ENCODE data around the gene PTK6.
"Not testable (repeated sequence)": the region's sequence is repeated elsewhere in the genome, so short reads cannot be mapped to it uniquely, and the experiment has no call there.

Gene PTK6

GRCh38 chr20:63536997-63537524, at the start of gene PTK6:
PTK6 (minus strand) TSS chr20:63537376; CDS start chr20:63537314, 62 bp downstream.
- DNase-seq (ENCODE audit: low read depth), result no peak

- no peak for DNase-seq (ENCODE audit: low read depth)
Observed at GRCh38 chr20:63586797-63587196, 49.6 kb upstream of the PTK6 start.

GRCh38 chr20:63585616-63586565, 48.7 kb upstream of the PTK6 start:
- DNase-seq (ENCODE audit: low read depth), result no peak

GRCh38 chr20:63582382-63583063, 45.3 kb upstream of the PTK6 start:
- no peak for DNase-seq (ENCODE audit: low read depth)

- peak; percentile 17 for DNase-seq (ENCODE audit: low read depth)
Observed at GRCh38 chr20:63580796-63581461, 43.8 kb upstream of the PTK6 start.

DNA sequence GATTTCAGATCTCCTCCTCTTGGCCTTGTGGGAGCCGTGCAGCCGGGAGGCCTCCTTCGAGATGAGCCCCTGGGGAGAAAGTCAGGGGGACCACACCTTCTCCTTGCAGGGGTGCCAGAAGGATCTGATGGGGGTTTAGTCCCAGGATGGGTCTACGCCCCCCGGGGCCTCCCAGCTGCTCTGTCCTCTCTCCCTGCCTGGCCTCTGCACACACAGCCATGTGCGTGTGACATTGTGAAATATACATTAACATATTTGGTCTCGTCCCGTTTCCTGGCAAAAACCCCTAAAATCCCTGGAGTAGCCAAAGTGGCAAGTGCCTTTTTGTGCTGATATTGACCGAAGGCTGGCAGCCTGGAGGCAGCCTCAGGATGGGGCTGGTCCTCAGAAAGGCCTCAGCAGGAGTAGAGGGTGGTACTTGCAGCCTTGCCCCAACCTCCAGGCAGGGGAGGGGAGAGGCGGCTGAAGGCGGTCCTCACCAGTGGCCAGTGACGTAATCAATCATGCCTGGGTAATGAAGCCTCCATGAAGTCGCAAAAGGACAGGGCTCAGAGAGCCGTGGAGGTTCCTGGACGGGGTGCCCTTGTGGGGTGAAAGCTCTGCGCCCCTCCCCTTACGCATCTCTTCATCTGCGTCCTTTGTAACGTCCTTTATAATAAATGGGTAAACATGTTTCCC, 42.0 kb upstream of the PTK6 start:
- no peak for DNase-seq (ENCODE audit: low read depth)

DNA sequence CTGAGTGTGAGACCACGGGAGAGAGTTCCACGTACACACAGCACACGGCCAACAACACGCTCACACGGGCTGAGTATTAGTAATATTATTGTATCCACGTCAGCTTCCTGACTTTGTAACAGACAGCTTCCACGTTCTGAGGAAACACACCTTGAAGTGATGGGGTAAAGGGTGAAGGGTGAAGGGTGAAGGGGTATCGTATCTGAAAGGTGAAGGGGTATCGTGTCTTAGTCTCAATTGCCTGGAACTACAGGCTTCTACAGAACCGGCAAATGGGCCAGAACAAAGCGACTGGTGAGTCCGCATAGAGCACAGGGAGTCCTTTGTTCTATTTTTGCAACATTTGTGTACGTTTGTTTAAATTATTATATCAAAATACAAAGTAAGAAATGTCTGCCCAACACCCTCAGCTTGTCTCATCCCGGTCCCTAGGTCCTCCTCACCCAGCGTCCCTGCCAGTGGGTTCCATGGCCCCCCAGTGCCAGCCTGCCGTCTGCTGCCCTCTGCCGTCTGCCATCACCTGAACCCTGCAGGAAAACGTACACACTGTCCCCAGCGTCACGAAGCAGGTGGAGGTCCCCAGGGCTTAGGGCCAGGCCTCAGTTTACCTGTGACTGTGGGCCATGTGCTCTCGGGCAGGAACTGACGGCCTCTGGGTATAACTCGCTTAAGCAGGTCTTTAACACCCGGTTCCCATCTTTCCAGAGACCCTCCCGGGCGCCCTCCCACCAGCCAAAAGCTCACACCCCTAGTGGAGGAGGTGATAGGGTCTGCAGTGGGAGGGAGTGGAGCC, 41.2 kb upstream of the PTK6 start:
- DNase-seq (ENCODE audit: low read depth), result no peak

DNA sequence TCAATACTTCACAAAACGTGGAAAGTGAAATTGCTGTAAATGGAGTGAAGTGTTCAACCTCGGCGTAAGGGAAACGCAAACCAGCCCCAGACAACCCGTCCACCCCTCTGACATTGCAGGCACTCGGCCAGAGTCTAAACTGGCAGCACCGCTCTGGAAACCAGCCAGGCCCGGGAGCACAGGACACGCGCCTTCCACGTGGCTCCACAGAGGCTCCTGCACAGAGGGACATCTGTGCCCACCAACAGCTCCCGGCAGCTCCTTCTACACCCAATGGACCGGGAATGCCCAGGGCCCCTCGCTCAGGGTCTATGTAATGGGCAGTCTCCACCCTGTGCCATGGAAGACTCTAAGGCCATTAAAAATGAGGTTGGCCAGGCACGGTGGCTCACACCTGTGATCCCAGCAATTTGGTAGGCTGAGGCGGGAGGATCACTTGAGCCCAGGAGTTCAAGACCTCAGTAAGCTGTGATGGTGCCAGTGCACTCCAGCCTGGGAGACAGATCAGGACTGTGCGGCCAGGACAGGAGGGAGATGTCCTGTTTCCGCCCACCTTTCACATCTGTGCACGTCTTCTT, 40.2 kb upstream of the PTK6 start:
- no peak for DNase-seq (ENCODE audit: low read depth)

GRCh38 chr20:63576311-63576710, 39.1 kb upstream of the PTK6 start:
- DNase-seq (ENCODE audit: low read depth), result no peak

GRCh38 chr20:63574829-63575743, 37.9 kb upstream of the PTK6 start:
- peak; percentile 49 for DNase-seq (ENCODE audit: low read depth)

DNA sequence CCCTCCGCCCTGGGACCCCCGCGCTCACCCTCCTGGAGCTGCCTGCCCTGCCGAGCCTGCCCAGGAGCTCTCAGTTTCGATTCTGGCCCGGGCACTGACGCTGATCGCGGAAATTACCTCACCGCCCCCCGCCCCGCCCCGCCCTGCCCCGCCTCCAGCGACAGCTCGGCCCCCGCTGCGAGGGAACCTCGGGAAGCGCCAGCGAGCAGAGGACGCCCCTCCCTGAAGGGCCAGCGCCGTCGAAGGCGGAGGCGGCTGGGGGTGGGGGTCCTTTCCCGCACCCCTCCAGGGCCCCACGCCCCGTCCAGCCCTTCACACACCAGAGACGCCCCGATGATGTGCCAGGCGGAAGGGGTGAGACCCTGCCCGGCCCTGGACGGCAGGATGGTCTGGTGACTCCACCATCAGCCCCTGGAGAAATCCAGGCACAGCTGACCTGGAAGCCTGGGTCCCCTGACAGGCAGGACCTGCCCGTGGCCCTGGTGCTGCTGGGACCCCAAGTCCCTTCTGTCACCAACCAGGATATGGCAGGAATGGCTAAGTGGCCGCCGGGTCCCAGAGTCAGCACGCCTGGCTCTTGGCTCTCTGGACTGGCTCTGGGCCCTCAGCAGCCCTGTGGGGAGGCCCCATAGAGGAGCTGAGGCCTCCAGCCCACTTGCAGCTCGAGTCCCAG, 37.1 kb upstream of the PTK6 start, which contains the start of gene HELZ2:
Gene HELZ2 (minus strand): TSS at position 84 of the 673 bp plus-strand sequence. CDS start 1,854 bp downstream, outside the sequence.
- peak; percentile 54 for DNase-seq (ENCODE audit: low read depth)

DNA sequence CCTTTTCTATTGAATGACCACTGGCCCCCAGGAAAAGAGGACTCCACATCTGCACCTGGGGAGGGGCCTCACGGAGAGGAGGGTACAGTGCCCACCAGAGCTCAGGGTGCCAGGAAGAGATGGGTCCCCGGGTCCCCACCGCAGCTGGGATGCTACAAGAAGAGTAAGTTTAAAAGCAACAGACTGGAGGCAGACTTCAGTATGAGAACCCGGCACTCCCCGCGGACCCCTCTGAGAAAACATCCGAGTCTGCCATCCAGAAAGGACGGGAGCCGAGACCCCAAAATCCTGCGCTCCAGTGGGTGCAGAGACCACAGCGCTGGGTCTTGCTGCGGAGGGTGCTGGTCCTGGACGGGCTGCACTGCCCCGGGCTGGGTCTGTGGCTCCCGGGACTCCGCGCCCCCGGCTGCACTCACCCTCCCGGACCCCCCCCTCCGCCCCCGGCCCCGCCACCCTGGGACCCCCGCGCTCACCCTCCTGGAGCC, 36.5 kb upstream of the PTK6 start:
- DNase-seq (ENCODE audit: low read depth), result no peak

- no peak for DNase-seq (ENCODE audit: low read depth)
Observed at GRCh38 chr20:63572788-63573646, 35.8 kb upstream of the PTK6 start.

DNA sequence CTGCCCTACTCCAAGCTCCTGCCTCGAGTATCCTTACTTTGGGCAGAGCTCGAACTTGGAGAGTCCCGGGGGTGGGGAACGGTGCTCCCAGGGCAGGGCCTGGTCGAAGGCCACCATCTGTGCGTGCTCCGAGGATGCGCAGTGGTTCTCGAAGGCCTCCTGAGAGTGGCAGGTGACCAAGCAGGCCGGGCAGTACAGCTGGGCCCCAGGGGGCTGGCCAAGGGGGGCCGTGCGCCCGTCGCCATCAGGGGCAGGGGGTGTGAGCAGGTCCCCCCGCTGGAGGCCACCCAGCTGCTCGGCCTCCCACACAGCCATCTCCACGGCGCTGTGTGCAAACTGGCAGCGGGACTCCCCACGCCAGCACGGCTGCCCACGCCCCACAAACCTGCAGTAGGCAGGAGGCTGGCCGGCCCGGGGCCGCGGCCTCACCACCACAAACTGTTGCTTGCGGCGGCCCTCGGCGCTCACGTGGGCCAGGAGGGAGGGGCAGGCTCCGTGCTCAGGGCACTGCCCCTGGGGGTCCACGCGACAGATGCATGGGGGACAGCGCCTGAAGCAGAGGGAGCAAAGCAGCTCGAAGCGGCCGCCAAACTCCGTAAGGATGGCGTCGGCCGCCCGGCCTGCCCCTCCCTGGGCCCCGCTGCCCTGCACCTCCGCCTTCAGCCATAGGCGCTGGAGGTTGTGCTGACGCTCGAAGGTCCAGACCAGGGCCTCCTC, 35.1 kb upstream of the PTK6 start:
- no peak for DNase-seq (ENCODE audit: low read depth)

GRCh38 chr20:63571087-63571478, 33.9 kb upstream of the PTK6 start:
- DNase-seq (ENCODE audit: low read depth), result not testable (repeated sequence)

- no peak for DNase-seq (ENCODE audit: low read depth)
Observed at GRCh38 chr20:63570281-63571086, 33.3 kb upstream of the PTK6 start.
